Measurements from ENCODE around the gene GLYR1. TPM values are rescaled to one million over a fixed set of nuclear protein-coding genes. Genes with fewer than 3 reads are reported as not detected.

GLYR1 gene
- total RNA-seq, 2 donors from 2014 or later: 99.3 to 108 TPM

- Mint-ChIP-seq H3K27ac (no peak overlapping the region), H3K9me3 (no peaks in the 10 kb centered on the region), H3K4me3 (no peak overlapping the region), H3K27me3 (ENCODE audit: insufficient read depth) (no peaks in the 10 kb centered on the region), H3K4me1 (no peaks in the 10 kb centered on the region), H3K36me3 (ENCODE audit: low read depth) (peaks cover 60% of the 10 kb centered on the region)
- Histone ChIP-seq H3K9me3 (ENCODE audit: control insufficient read depth, low read length) (no peaks in the 10 kb centered on the region), H3K4me3 (ENCODE audit: low read length) (no peak overlapping the region), H3K9ac (ENCODE audit: extremely low read depth, low read length, poor library complexity, severe bottlenecking) (no peak overlapping the region), H3K4me1 (ENCODE audit: control insufficient read depth, insufficient read depth, low read length) (no peaks in the 10 kb centered on the region), H3K36me3 (ENCODE audit: control insufficient read depth, insufficient read depth, low read length) (peaks cover 85% of the 10 kb centered on the region), H3K27me3 (ENCODE audit: control insufficient read depth, insufficient read depth, low read length, poor library complexity, severe bottlenecking) (no peaks in the 10 kb centered on the region), H3K27ac (ENCODE audit: low read depth, low read length) (no peak overlapping the region)
- DNase-seq: no peak
- WGBS, 2 experiments (ENCODE audit: insufficient coverage in 1 of 2, insufficient read length in 1 of 2): 88 to 100% methylated on average over 1 of the region's 1 CpG
- no peak for TF ChIP-seq CTCF (conservative IDR thresholded peaks at IDR 0.05)
Observed at GRCh38 chr16:4833584-4833983, 13.5 kb downstream of the GLYR1 start.

- no peaks in the 10 kb centered on the region for H3K4me1 Mint-ChIP-seq
- H3K27ac Mint-ChIP-seq: no peak overlapping the region
- TF ChIP-seq CTCF (conservative IDR thresholded peaks at IDR 0.05): no peak
- Histone ChIP-seq H3K9me3 (ENCODE audit: control insufficient read depth, low read length) (no peaks in the 10 kb centered on the region), H3K27me3 (ENCODE audit: control insufficient read depth, insufficient read depth, low read length, poor library complexity, severe bottlenecking) (no peaks in the 10 kb centered on the region), H3K9ac (ENCODE audit: extremely low read depth, low read length, poor library complexity, severe bottlenecking) (no peak overlapping the region), H3K36me3 (ENCODE audit: control insufficient read depth, insufficient read depth, low read length) (peaks cover 82% of the 10 kb centered on the region), H3K4me1 (ENCODE audit: control insufficient read depth, insufficient read depth, low read length) (no peaks in the 10 kb centered on the region), H3K27ac (ENCODE audit: low read depth, low read length) (no peak overlapping the region), H3K4me3 (ENCODE audit: low read length) (no peak overlapping the region)
- WGBS, 2 experiments (ENCODE audit: insufficient coverage in 1 of 2, insufficient read length in 1 of 2): 94 to 100% methylated on average over 6 of the region's 6 CpGs
- peaks cover 59% of the 10 kb centered on the region for H3K36me3 Mint-ChIP-seq (ENCODE audit: low read depth)
- DNase-seq: no peak
- no peaks in the 10 kb centered on the region for H3K27me3 Mint-ChIP-seq (ENCODE audit: insufficient read depth)
- no peaks in the 10 kb centered on the region for H3K9me3 Mint-ChIP-seq
- H3K4me3 Mint-ChIP-seq: no peak overlapping the region
Observed at GRCh38 chr16:4832698-4833343, 14.3 kb downstream of the GLYR1 start.

- 93 to 95% methylated on average over 8 of the region's 8 CpGs for WGBS, 2 experiments (ENCODE audit: insufficient coverage in 1 of 2, insufficient read length in 1 of 2)
- H3K4me1 ChIP-seq (ENCODE audit: control insufficient read depth, insufficient read depth, low read length): no peaks in the 10 kb centered on the region
Observed at GRCh38 chr16:4831616-4832015, 15.5 kb downstream of the GLYR1 start.

More at GRCh38 chr16:4831616-4832015, 15.5 kb downstream of the GLYR1 start:
- Histone ChIP-seq H3K9ac (ENCODE audit: extremely low read depth, low read length, poor library complexity, severe bottlenecking) (no peak overlapping the region), H3K27me3 (ENCODE audit: control insufficient read depth, insufficient read depth, low read length, poor library complexity, severe bottlenecking) (no peaks in the 10 kb centered on the region), H3K9me3 (ENCODE audit: control insufficient read depth, low read length) (no peaks in the 10 kb centered on the region), H3K4me3 (ENCODE audit: low read length) (no peak overlapping the region), H3K36me3 (ENCODE audit: control insufficient read depth, insufficient read depth, low read length) (peaks cover 85% of the 10 kb centered on the region), H3K27ac (ENCODE audit: low read depth, low read length) (no peak overlapping the region)
- Mint-ChIP-seq H3K27ac (no peak overlapping the region), H3K27me3 (ENCODE audit: insufficient read depth) (no peaks in the 10 kb centered on the region), H3K4me3 (no peak overlapping the region), H3K36me3 (ENCODE audit: low read depth) (peaks cover 64% of the 10 kb centered on the region), H3K4me1 (no peaks in the 10 kb centered on the region), H3K9me3 (no peaks in the 10 kb centered on the region)
- no peak for TF ChIP-seq CTCF (conservative IDR thresholded peaks at IDR 0.05)
- no peak for DNase-seq

All from endodermal cell (in vitro differentiated cells).